H9 (cell line): ENCODE measurements around the gene CRYZ. TPM values are rescaled to one million over a fixed set of nuclear protein-coding genes. Genes with fewer than 3 reads are reported as not detected.

Experiments used
- DNase-seq: peaks from one replicate; pipeline ENCODE4 v3.0.0-alpha.2; 2017
- H2AFZ ChIP-seq: one replicate; pipeline ENCODE4 v1.6.1; 2013; ENCODE audit warnings: mild to moderate bottlenecking, low read length, control low read depth, moderate library complexity
- H2AK5ac ChIP-seq: 2 replicates; pipeline ENCODE4 v1.6.1; 2013; ENCODE audit warnings: low read length, control low read depth, mixed read lengths; ENCODE audit not compliant: insufficient read length
- H2BK120ac ChIP-seq: one replicate; pipeline ENCODE4 v1.6.1; 2013; ENCODE audit warnings: low read depth, mild to moderate bottlenecking, low read length, control low read depth, inconsistent platforms; ENCODE audit not compliant: poor library complexity, severe bottlenecking
- H2BK12ac ChIP-seq: 2 replicates; pipeline ENCODE4 v1.6.1; 2013; ENCODE audit warnings: low read length, control low read depth, mixed read lengths, low read depth; ENCODE audit not compliant: insufficient read length
- H2BK15ac ChIP-seq: 2 replicates; pipeline ENCODE4 v1.6.1; 2013; ENCODE audit warnings: low read depth, low read length, control low read depth
- H2BK20ac ChIP-seq: one replicate; pipeline ENCODE4 v1.6.1; 2013; ENCODE audit warnings: low read depth, mild to moderate bottlenecking, low read length, control low read depth, inconsistent platforms; ENCODE audit not compliant: poor library complexity, severe bottlenecking
- H2BK5ac ChIP-seq: 2 replicates; pipeline ENCODE4 v1.6.1; 2013; ENCODE audit warnings: low read length, control low read depth, mixed read lengths; ENCODE audit not compliant: insufficient read length
- H3K14ac ChIP-seq: 2 replicates; pipeline ENCODE4 v1.6.1; 2013; ENCODE audit warnings: low read length, control low read depth; ENCODE audit not compliant: insufficient read depth
- H3K18ac ChIP-seq: 2 replicates; pipeline ENCODE4 v1.6.1; 2013; ENCODE audit warnings: low read depth, mild to moderate bottlenecking, mixed read lengths, low read length, control low read depth; ENCODE audit not compliant: insufficient read length
- H3K23ac ChIP-seq: 2 replicates; pipeline ENCODE4 v1.6.1; 2013; ENCODE audit warnings: low read length, control low read depth, mixed read lengths, low read depth; ENCODE audit not compliant: insufficient read length
- H3K23me2 ChIP-seq: 2 replicates; pipeline ENCODE4 v1.6.1; 2013; ENCODE audit warnings: low read depth, mild to moderate bottlenecking, mixed read lengths, low read length, control low read depth; ENCODE audit not compliant: insufficient read length, poor library complexity, severe bottlenecking
- H3K27ac ChIP-seq: 2 replicates; pipeline ENCODE4 v1.5.1; 2013; ENCODE audit warnings: low read length, control low read depth, mixed read lengths, low read depth; ENCODE audit not compliant: insufficient read length
- H3K27me3 ChIP-seq: 2 replicates; pipeline ENCODE4 v1.6.1; 2013; ENCODE audit warnings: low read length, control low read depth, inconsistent platforms; ENCODE audit not compliant: insufficient read depth
- H3K4ac ChIP-seq: 2 replicates; pipeline ENCODE4 v1.6.1; 2013; ENCODE audit warnings: low read depth, mild to moderate bottlenecking, control low read depth, inconsistent platforms, low read length, moderate library complexity
- H3K4me1 ChIP-seq: 2 replicates; pipeline ENCODE4 v1.6.1; 2013; ENCODE audit warnings: low read length, control low read depth, inconsistent platforms; ENCODE audit not compliant: insufficient read depth
- H3K4me2 ChIP-seq: 2 replicates; pipeline ENCODE4 v1.6.1; 2013; ENCODE audit warnings: low read length, control low read depth, mixed read lengths; ENCODE audit not compliant: insufficient read length, insufficient read depth
- H3K56ac ChIP-seq: 2 replicates; pipeline ENCODE4 v1.6.1; 2013; ENCODE audit warnings: low read depth, mild to moderate bottlenecking, mixed read lengths, low read length, control low read depth; ENCODE audit not compliant: insufficient read length
- H3K79me1 ChIP-seq: 2 replicates; pipeline ENCODE4 v1.6.1; 2013; ENCODE audit warnings: low read depth, mild to moderate bottlenecking, moderate library complexity, low read length, control low read depth, inconsistent platforms; ENCODE audit not compliant: insufficient read depth, poor library complexity, severe bottlenecking
- H3K79me2 ChIP-seq: 2 replicates; pipeline ENCODE4 v1.6.1; 2013; ENCODE audit warnings: low read length, control low read depth, inconsistent platforms; ENCODE audit not compliant: insufficient read depth
- H3K9ac ChIP-seq: 2 replicates; pipeline ENCODE4 v1.6.1; 2013; ENCODE audit warnings: low read length, control low read depth, mixed read lengths; ENCODE audit not compliant: insufficient read length; ENCODE audit errors: extremely low read depth
- H3K9me3 ChIP-seq: one replicate; pipeline ENCODE4 v1.6.1; 2013; ENCODE audit warnings: low read depth, low read length, inconsistent platforms; ENCODE audit not compliant: control insufficient read depth
- H3T11ph ChIP-seq: one replicate; pipeline ENCODE4 v1.6.1; 2013; ENCODE audit warnings: mild to moderate bottlenecking, low read length, control low read depth, inconsistent platforms
- H4K20me1 ChIP-seq: one replicate; pipeline ENCODE4 v1.6.1; 2013; ENCODE audit not compliant: control insufficient read depth, insufficient read length, insufficient read depth
- H4K5ac ChIP-seq: 2 replicates; pipeline ENCODE4 v1.6.1; 2013; ENCODE audit warnings: low read depth, mild to moderate bottlenecking, mixed read lengths, low read length, control low read depth; ENCODE audit not compliant: insufficient read length
- H4K8ac ChIP-seq: replicated peaks from 2 replicates; pipeline ENCODE4 v1.6.1; 2013; ENCODE audit warnings: low read length, control low read depth, mixed read lengths, low read depth; ENCODE audit not compliant: insufficient read length
- H4K91ac ChIP-seq: 2 replicates; pipeline ENCODE4 v1.6.1; 2013; ENCODE audit warnings: low read depth, mild to moderate bottlenecking, moderate library complexity, mixed read lengths, low read length, control low read depth; ENCODE audit not compliant: insufficient read length
- H3K27ac Mint-ChIP-seq, 3 experiments: 2 replicates in 2 of 3; 3 replicates in 1 of 3; pipeline ENCODE4 v1.8.0; 2020 to 2021; ENCODE audit warnings: mixed read lengths in 3 of 3, mild to moderate bottlenecking in 1 of 3, moderate library complexity in 1 of 3
- H3K27me3 Mint-ChIP-seq: 2 replicates; pipeline ENCODE4 v1.8.0; 2021; ENCODE audit warnings: low read depth, mild to moderate bottlenecking, moderate library complexity, mixed read lengths
- H3K36me3 Mint-ChIP-seq, 3 experiments: 2 replicates in 2 of 3; 3 replicates in 1 of 3; pipeline ENCODE4 v1.8.0; 2020 to 2021; ENCODE audit warnings: low read depth in 3 of 3, mixed read lengths in 3 of 3; ENCODE audit not compliant: insufficient read depth in 1 of 3
- H3K4me1 Mint-ChIP-seq, 2 experiments: 2 replicates each; pipeline ENCODE4 v1.8.0; 2020; ENCODE audit warnings: mixed read lengths in 2 of 2
- H3K4me3 Mint-ChIP-seq, 2 experiments: 2 replicates in 1 of 2; 3 replicates in 1 of 2; pipeline ENCODE4 v1.8.0; 2020 to 2021; ENCODE audit warnings: mild to moderate bottlenecking in 2 of 2, mixed read lengths in 2 of 2, moderate library complexity in 1 of 2
- H3K9me3 Mint-ChIP-seq, 2 experiments: 2 replicates in 1 of 2; 3 replicates in 1 of 2; pipeline ENCODE4 v1.8.0; 2020; ENCODE audit warnings: mild to moderate bottlenecking in 2 of 2, mixed read lengths in 2 of 2, moderate library complexity in 1 of 2
- CTCF ChIP-seq: fragments of 200-600 bp; sonication (generic); conservative IDR thresholded peaks from 3 replicates; pipeline ENCODE4 v1.8.0; 2021; ENCODE audit warnings: antibody characterized with exemption, mild to moderate bottlenecking
- WGBS: extraction: QIAGEN DNeasy Blood & Tissue Kit; methylation state at CpG from one replicate; pipeline ENCODE4 v1.1.7; 2013; ENCODE audit warnings: missing lambda C conversion rate, low lambda C conversion rate, mixed read lengths; ENCODE audit not compliant: insufficient read length; ENCODE audit errors: extremely low coverage; 5-methylcytosine and 5-hydroxymethylcytosine counted together
- total RNA-seq: library from RNA; stranded (reverse); gene quantifications from 2 replicates; pipeline ENCODE4 v1.2.1, GENCODE V29; 2021

CRYZ gene
- total RNA-seq, 1 experiment from 2014 or later, result 14.0 TPM

- Histone ChIP-seq H3K23me2 (no peaks in the 10 kb centered on the region), H3K23ac (no peak overlapping the region), H2AK5ac (no peak overlapping the region), H3K4me1 (no peaks in the 10 kb centered on the region), H4K5ac (no peak overlapping the region), H3K14ac (no peak overlapping the region), H3K79me1 (no peaks in the 10 kb centered on the region), H3K9ac (no peak overlapping the region), H2BK15ac (no peak overlapping the region), H3T11ph (no peak overlapping the region), H4K8ac (no peak overlapping the region), H2AFZ (no peak overlapping the region), H2BK5ac (no peak overlapping the region), H2BK20ac (no peak overlapping the region), H4K20me1 (no peaks in the 10 kb centered on the region), H2BK12ac (no peak overlapping the region), H3K9me3 (no peaks in the 10 kb centered on the region), H3K79me2 (no peaks in the 10 kb centered on the region), H2BK120ac (no peak overlapping the region), H3K27ac (no peak overlapping the region), H3K4me2 (no peak overlapping the region), H3K4ac (no peak overlapping the region), H4K91ac (no peak overlapping the region), H3K56ac (no peak overlapping the region), H3K27me3 (no peaks in the 10 kb centered on the region), H3K18ac (no peak overlapping the region)
- Mint-ChIP-seq H3K4me3 (no peak overlapping the region), H3K4me1 (no peaks in the 10 kb centered on the region), H3K27ac (no peak overlapping the region), H3K9me3 (no peaks in the 10 kb centered on the region), H3K36me3 (no peaks in the 10 kb centered on the region), H3K27me3 (no peaks in the 10 kb centered on the region)
- DNase-seq, result no peak
- no peak for TF ChIP-seq CTCF
- WGBS, result no CpG with 5 or more reads among the region's 6 CpGs
These were observed 29.3 kb downstream of the CRYZ start for GRCh38 chr1:74703386-74704182.
